ENCODE measurements around the gene MRPS12.

The MRPS12 gene

GRCh38 chr19:38978326-38978689 lies 47.6 kb downstream of the MRPS12 start:
- no peak for DNase-seq

- no peak for DNase-seq
Observed at GRCh38 chr19:38979812-38980211, 49.1 kb downstream of the MRPS12 start.

GRCh38 chr19:38980583-38981374 lies 50.0 kb downstream of the MRPS12 start:
- DNase-seq = no peak
